K562 (cell line): ENCODE data around the gene MFN1. TPM values are rescaled to one million over a fixed set of nuclear protein-coding genes. Genes with fewer than 3 reads are reported as not detected.

Experiments
- MNT ChIP-seq, 2 experiments: fragments of 450-650 bp; conservative IDR thresholded peaks; 2 replicates each; pipeline ENCODE4 v1.6.1; 2017; ENCODE audit warnings: mild to moderate bottlenecking in 2 of 2, moderate library complexity in 2 of 2
- NKRF ChIP-seq: fragments of 450-650 bp; IDR thresholded peaks from 2 replicates; pipeline ENCODE4 v1.6.1; 2016; ENCODE audit warnings: borderline replicate concordance
- polyA plus RNA-seq, 8 experiments: library from polyadenylated mRNA; depleted of rRNA in 4 of 8; stranded (reverse) in 5 of 8; unstranded in 3 of 8; fragments of >200 nt; fragmentation: Nextera tagmentation in 2 of 8; fragmentation: Illumina TruSeq in 1 of 8; extraction: Ambion mirVana in 2 of 8; extraction: Trizol in 1 of 8; gene quantifications; 2 replicates each; pipeline versions ENCODE4 v1.2.1 to v1.2.3, GENCODE V29; 2011 to 2014; ENCODE audit warnings: inconsistent platforms in 1 of 8, missing spikeins in 1 of 8
- total RNA-seq, 7 experiments: library from RNA; depleted of rRNA in 6 of 7; stranded (reverse); fragments of >200 nt in 6 of 7; fragmentation: Illumina TruSeq in 2 of 7; extraction: Trizol in 2 of 7; gene quantifications; 2 replicates each; pipeline versions ENCODE4 v1.2.1 to v1.2.3, GENCODE V29; 2011 to 2021; ENCODE audit warnings: low replicate concordance in 1 of 7
- TF ChIP-seq, protein P1 (sequence below): sonication (generic); formaldehyde crosslinking; IDR thresholded peaks from 2 replicates; pipeline ENCODE4 v1.8.0; 2022; ENCODE audit warnings: mild to moderate bottlenecking, missing genetic modification reagents
- TF ChIP-seq, protein P2 (sequence below): fragments of 450-650 bp; IDR thresholded peaks from 2 replicates; pipeline ENCODE4 v1.6.1; 2016; ENCODE audit warnings: mild to moderate bottlenecking, moderate library complexity
- TF ChIP-seq, protein P3 (sequence below): fragments of 250-450 bp; sonication (Bioruptor Pico); IDR thresholded peaks from 2 replicates; pipeline ENCODE4 v1.4.0; 2020; ENCODE audit warnings: borderline replicate concordance

MFN1 gene
- total and polyA plus RNA-seq, 9 of the 15 experiments (the other 6 are each of a cell fraction or from before 2014, with no cell fraction given): 10.5 to 42.7 (median 22.6) TPM

GRCh38 chr3:179304605-179305004 lies 42.9 kb upstream of the MFN1 start (continued):
- TF ChIP-seq, protein P1, sequence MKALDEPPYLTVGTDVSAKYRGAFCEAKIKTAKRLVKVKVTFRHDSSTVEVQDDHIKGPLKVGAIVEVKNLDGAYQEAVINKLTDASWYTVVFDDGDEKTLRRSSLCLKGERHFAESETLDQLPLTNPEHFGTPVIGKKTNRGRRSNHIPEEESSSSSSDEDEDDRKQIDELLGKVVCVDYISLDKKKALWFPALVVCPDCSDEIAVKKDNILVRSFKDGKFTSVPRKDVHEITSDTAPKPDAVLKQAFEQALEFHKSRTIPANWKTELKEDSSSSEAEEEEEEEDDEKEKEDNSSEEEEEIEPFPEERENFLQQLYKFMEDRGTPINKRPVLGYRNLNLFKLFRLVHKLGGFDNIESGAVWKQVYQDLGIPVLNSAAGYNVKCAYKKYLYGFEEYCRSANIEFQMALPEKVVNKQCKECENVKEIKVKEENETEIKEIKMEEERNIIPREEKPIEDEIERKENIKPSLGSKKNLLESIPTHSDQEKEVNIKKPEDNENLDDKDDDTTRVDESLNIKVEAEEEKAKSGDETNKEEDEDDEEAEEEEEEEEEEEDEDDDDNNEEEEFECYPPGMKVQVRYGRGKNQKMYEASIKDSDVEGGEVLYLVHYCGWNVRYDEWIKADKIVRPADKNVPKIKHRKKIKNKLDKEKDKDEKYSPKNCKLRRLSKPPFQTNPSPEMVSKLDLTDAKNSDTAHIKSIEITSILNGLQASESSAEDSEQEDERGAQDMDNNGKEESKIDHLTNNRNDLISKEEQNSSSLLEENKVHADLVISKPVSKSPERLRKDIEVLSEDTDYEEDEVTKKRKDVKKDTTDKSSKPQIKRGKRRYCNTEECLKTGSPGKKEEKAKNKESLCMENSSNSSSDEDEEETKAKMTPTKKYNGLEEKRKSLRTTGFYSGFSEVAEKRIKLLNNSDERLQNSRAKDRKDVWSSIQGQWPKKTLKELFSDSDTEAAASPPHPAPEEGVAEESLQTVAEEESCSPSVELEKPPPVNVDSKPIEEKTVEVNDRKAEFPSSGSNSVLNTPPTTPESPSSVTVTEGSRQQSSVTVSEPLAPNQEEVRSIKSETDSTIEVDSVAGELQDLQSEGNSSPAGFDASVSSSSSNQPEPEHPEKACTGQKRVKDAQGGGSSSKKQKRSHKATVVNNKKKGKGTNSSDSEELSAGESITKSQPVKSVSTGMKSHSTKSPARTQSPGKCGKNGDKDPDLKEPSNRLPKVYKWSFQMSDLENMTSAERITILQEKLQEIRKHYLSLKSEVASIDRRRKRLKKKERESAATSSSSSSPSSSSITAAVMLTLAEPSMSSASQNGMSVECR (CRISPR knock-in tag): no peak
- TF ChIP-seq NKRF (no peak), MNT (conservative IDR thresholded peaks at IDR 0.05) (no peak)
- TF ChIP-seq, protein P2, sequence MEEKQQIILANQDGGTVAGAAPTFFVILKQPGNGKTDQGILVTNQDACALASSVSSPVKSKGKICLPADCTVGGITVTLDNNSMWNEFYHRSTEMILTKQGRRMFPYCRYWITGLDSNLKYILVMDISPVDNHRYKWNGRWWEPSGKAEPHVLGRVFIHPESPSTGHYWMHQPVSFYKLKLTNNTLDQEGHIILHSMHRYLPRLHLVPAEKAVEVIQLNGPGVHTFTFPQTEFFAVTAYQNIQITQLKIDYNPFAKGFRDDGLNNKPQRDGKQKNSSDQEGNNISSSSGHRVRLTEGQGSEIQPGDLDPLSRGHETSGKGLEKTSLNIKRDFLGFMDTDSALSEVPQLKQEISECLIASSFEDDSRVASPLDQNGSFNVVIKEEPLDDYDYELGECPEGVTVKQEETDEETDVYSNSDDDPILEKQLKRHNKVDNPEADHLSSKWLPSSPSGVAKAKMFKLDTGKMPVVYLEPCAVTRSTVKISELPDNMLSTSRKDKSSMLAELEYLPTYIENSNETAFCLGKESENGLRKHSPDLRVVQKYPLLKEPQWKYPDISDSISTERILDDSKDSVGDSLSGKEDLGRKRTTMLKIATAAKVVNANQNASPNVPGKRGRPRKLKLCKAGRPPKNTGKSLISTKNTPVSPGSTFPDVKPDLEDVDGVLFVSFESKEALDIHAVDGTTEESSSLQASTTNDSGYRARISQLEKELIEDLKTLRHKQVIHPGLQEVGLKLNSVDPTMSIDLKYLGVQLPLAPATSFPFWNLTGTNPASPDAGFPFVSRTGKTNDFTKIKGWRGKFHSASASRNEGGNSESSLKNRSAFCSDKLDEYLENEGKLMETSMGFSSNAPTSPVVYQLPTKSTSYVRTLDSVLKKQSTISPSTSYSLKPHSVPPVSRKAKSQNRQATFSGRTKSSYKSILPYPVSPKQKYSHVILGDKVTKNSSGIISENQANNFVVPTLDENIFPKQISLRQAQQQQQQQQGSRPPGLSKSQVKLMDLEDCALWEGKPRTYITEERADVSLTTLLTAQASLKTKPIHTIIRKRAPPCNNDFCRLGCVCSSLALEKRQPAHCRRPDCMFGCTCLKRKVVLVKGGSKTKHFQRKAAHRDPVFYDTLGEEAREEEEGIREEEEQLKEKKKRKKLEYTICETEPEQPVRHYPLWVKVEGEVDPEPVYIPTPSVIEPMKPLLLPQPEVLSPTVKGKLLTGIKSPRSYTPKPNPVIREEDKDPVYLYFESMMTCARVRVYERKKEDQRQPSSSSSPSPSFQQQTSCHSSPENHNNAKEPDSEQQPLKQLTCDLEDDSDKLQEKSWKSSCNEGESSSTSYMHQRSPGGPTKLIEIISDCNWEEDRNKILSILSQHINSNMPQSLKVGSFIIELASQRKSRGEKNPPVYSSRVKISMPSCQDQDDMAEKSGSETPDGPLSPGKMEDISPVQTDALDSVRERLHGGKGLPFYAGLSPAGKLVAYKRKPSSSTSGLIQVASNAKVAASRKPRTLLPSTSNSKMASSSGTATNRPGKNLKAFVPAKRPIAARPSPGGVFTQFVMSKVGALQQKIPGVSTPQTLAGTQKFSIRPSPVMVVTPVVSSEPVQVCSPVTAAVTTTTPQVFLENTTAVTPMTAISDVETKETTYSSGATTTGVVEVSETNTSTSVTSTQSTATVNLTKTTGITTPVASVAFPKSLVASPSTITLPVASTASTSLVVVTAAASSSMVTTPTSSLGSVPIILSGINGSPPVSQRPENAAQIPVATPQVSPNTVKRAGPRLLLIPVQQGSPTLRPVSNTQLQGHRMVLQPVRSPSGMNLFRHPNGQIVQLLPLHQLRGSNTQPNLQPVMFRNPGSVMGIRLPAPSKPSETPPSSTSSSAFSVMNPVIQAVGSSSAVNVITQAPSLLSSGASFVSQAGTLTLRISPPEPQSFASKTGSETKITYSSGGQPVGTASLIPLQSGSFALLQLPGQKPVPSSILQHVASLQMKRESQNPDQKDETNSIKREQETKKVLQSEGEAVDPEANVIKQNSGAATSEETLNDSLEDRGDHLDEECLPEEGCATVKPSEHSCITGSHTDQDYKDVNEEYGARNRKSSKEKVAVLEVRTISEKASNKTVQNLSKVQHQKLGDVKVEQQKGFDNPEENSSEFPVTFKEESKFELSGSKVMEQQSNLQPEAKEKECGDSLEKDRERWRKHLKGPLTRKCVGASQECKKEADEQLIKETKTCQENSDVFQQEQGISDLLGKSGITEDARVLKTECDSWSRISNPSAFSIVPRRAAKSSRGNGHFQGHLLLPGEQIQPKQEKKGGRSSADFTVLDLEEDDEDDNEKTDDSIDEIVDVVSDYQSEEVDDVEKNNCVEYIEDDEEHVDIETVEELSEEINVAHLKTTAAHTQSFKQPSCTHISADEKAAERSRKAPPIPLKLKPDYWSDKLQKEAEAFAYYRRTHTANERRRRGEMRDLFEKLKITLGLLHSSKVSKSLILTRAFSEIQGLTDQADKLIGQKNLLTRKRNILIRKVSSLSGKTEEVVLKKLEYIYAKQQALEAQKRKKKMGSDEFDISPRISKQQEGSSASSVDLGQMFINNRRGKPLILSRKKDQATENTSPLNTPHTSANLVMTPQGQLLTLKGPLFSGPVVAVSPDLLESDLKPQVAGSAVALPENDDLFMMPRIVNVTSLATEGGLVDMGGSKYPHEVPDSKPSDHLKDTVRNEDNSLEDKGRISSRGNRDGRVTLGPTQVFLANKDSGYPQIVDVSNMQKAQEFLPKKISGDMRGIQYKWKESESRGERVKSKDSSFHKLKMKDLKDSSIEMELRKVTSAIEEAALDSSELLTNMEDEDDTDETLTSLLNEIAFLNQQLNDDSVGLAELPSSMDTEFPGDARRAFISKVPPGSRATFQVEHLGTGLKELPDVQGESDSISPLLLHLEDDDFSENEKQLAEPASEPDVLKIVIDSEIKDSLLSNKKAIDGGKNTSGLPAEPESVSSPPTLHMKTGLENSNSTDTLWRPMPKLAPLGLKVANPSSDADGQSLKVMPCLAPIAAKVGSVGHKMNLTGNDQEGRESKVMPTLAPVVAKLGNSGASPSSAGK: no peak
- TF ChIP-seq, protein P3, sequence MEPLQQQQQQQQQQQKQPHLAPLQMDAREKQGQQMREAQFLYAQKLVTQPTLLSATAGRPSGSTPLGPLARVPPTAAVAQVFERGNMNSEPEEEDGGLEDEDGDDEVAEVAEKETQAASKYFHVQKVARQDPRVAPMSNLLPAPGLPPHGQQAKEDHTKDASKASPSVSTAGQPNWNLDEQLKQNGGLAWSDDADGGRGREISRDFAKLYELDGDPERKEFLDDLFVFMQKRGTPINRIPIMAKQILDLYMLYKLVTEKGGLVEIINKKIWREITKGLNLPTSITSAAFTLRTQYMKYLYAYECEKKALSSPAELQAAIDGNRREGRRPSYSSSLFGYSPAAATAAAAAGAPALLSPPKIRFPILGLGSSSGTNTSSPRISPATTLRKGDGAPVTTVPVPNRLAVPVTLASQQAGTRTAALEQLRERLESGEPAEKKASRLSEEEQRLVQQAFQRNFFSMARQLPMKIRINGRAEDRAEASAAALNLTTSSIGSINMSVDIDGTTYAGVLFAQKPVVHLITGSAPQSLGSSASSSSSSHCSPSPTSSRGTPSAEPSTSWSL: no peak
